Mesodermal cell (in vitro differentiated cells): ENCODE data around the gene GLT8D1. TPM values are rescaled to one million over a fixed set of nuclear protein-coding genes. Genes with fewer than 3 reads are reported as not detected.

Experiments used
- H3K27ac ChIP-seq: 2 replicates; pipeline ENCODE4 v1.7.0; 2013; ENCODE audit warnings: mild to moderate bottlenecking, low read depth, low read length, moderate library complexity; ENCODE audit not compliant: severe bottlenecking
- H3K36me3 ChIP-seq: 2 replicates; pipeline ENCODE4 v1.7.1; 2013; ENCODE audit warnings: mild to moderate bottlenecking, low read length, moderate library complexity; ENCODE audit not compliant: control insufficient read depth, insufficient read depth
- H3K4me1 ChIP-seq: one replicate; pipeline ENCODE4 v1.7.1; 2013; ENCODE audit warnings: mild to moderate bottlenecking, low read length; ENCODE audit not compliant: insufficient read depth, control insufficient read depth, poor library complexity, severe bottlenecking
- H3K4me3 ChIP-seq: 2 replicates; pipeline ENCODE4 v1.7.0; 2013; ENCODE audit warnings: low read length, control low read depth, mild to moderate bottlenecking; ENCODE audit not compliant: insufficient read depth, poor library complexity, severe bottlenecking; ENCODE audit errors: extremely low read depth
- H3K9me3 ChIP-seq: 2 replicates; pipeline ENCODE4 v1.7.1; 2013; ENCODE audit warnings: mild to moderate bottlenecking, low read length, moderate library complexity; ENCODE audit not compliant: control insufficient read depth
- WGBS, 2 experiments: methylation state at CpG; one replicate each; pipeline ENCODE4 v1.1.5; 2013; ENCODE audit warnings: missing lambda C conversion rate in 2 of 2; ENCODE audit not compliant: insufficient coverage in 2 of 2; 5-methylcytosine and 5-hydroxymethylcytosine counted together
- polyA plus RNA-seq, 2 experiments: library from polyadenylated mRNA; stranded (reverse); fragments of 50-300 nt; gene quantifications; one replicate each; pipeline ENCODE4 v1.2.3, GENCODE V29; 2013

GLT8D1 gene
- 100 TPM for polyA plus RNA-seq (2013, experiment 1 of 2)
- polyA plus RNA-seq (2013, experiment 2 of 2): 97.5 TPM

GRCh38 chr3:52705688-52706686, at the start of gene GLT8D1, which contains the start of gene SPCS1:
Gene GLT8D1 (minus strand): TSS chr3:52705791. CDS start chr3:52700460, 5,331 bp downstream.
Gene SPCS1 (plus strand): TSS chr3:52706106. CDS start chr3:52706247, 141 bp downstream.
- Histone ChIP-seq H3K4me1 (no peaks in the 10 kb centered on the region), H3K9me3 (no peaks in the 10 kb centered on the region), H3K27ac (peak within 1 kb of the TSS; percentile 93), H3K36me3 (peaks cover 45% of the 10 kb centered on the region), H3K4me3 (peak within 1 kb of the TSS; percentile 91)
- 0 to 1% methylated on average over 84 to 92 of the region's 94 CpGs for WGBS, 2 experiments

GRCh38 chr3:52754373-52754772, 48.8 kb upstream of the GLT8D1 start:
- peaks cover 75% of the 10 kb centered on the region for H3K36me3 ChIP-seq

GRCh38 chr3:52752045-52752660, 46.6 kb upstream of the GLT8D1 start:
- H3K27ac ChIP-seq: no peak overlapping the region
- 80 to 100% methylated on average over 1 to 2 of the region's 3 CpGs for WGBS, 2 experiments
- H3K4me3 ChIP-seq: no peak overlapping the region
- H3K36me3 ChIP-seq: peaks cover 75% of the 10 kb centered on the region
- H3K9me3 ChIP-seq: no peaks in the 10 kb centered on the region
- H3K4me1 ChIP-seq: no peaks in the 10 kb centered on the region

More at GRCh38 chr3:52754373-52754772, 48.8 kb upstream of the GLT8D1 start:
- Histone ChIP-seq H3K9me3 (no peaks in the 10 kb centered on the region), H3K4me3 (no peak overlapping the region), H3K4me1 (no peaks in the 10 kb centered on the region), H3K27ac (no peak overlapping the region)
- WGBS, 2 experiments: 92 to 96% methylated on average over 3 to 4 of the region's 4 CpGs

GRCh38 chr3:52743721-52744120, 38.1 kb upstream of the GLT8D1 start:
- WGBS, 2 experiments: 83 to 90% methylated on average over 1 to 2 of the region's 2 CpGs
- H3K4me3 ChIP-seq: no peak overlapping the region

GRCh38 chr3:52743152-52743551, 37.6 kb upstream of the GLT8D1 start:
- Histone ChIP-seq H3K36me3 (peaks cover 95% of the 10 kb centered on the region), H3K27ac (peak overlapping the region; percentile 36), H3K4me1 (no peaks in the 10 kb centered on the region), H3K4me3 (no peak overlapping the region), H3K9me3 (no peaks in the 10 kb centered on the region)
- 100% methylated on average over 1 to 2 of the region's 5 CpGs for WGBS, 2 experiments

More at GRCh38 chr3:52743721-52744120, 38.1 kb upstream of the GLT8D1 start:
- Histone ChIP-seq H3K27ac (no peak overlapping the region), H3K4me1 (no peaks in the 10 kb centered on the region), H3K9me3 (no peaks in the 10 kb centered on the region), H3K36me3 (peaks cover 92% of the 10 kb centered on the region)

GRCh38 chr3:52742418-52743041, 36.9 kb upstream of the GLT8D1 start:
- Histone ChIP-seq H3K36me3 (peaks cover 94% of the 10 kb centered on the region), H3K4me3 (no peak overlapping the region), H3K9me3 (no peaks in the 10 kb centered on the region), H3K27ac (no peak overlapping the region), H3K4me1 (no peaks in the 10 kb centered on the region)
- WGBS, 2 experiments: 86 to 89% methylated on average over 2 to 3 of the region's 3 CpGs

GRCh38 chr3:52739730-52740129, 34.1 kb upstream of the GLT8D1 start:
- no peak overlapping the region for H3K27ac ChIP-seq
- WGBS, 2 experiments: 67 to 100% methylated on average over 1 of the region's 1 CpG
- no peak overlapping the region for H3K4me3 ChIP-seq
- no peaks in the 10 kb centered on the region for H3K9me3 ChIP-seq
- peaks cover 92% of the 10 kb centered on the region for H3K36me3 ChIP-seq
- H3K4me1 ChIP-seq: no peaks in the 10 kb centered on the region

GRCh38 chr3:52733256-52733891, 27.8 kb upstream of the GLT8D1 start:
- H3K36me3 ChIP-seq: peaks cover 74% of the 10 kb centered on the region
- peaks cover 10% of the 10 kb centered on the region for H3K9me3 ChIP-seq
- H3K27ac ChIP-seq: no peak overlapping the region
- no peaks in the 10 kb centered on the region for H3K4me1 ChIP-seq
- WGBS, 2 experiments: 90 to 95% methylated on average over 3 to 9 of the region's 10 CpGs
- H3K4me3 ChIP-seq: no peak overlapping the region

GRCh38 chr3:52731590-52731989, 26.0 kb upstream of the GLT8D1 start:
- Histone ChIP-seq H3K36me3 (peaks cover 68% of the 10 kb centered on the region), H3K4me3 (no peak overlapping the region), H3K9me3 (peaks cover 10% of the 10 kb centered on the region), H3K27ac (no peak overlapping the region), H3K4me1 (no peaks in the 10 kb centered on the region)
- 88 to 90% methylated on average over 9 to 14 of the region's 14 CpGs for WGBS, 2 experiments

- peaks cover 60% of the 10 kb centered on the region for H3K36me3 ChIP-seq
- no peaks in the 10 kb centered on the region for H3K4me1 ChIP-seq
- H3K27ac ChIP-seq: no peak overlapping the region
- no peak overlapping the region for H3K4me3 ChIP-seq
- H3K9me3 ChIP-seq: peaks cover 10% of the 10 kb centered on the region
These were observed 25.1 kb upstream of the GLT8D1 start for GRCh38 chr3:52730681-52731080.
